Keratinocyte (primary cell): ENCODE measurements around the gene SYTL2.

Experiments
- CTCF ChIP-seq, 3 experiments: IDR thresholded peaks in 1 of 3; conservative IDR thresholded peaks in 1 of 3; optimal IDR thresholded peaks in 1 of 3; 2 replicates in 2 of 3; 3 replicates in 1 of 3; pipeline versions ENCODE3 to v1.5.1; 2011; ENCODE audit warnings: low read length in 3 of 3, mild to moderate bottlenecking in 3 of 3, moderate library complexity in 2 of 3, control low read depth in 1 of 3, inconsistent platforms in 1 of 3; ENCODE audit not compliant: insufficient read depth in 2 of 3; ENCODE audit errors: extremely low read depth in 1 of 3
- EZH2 ChIP-seq: IDR thresholded peaks from one replicate; pipeline ENCODE4 v1.6.1; 2012; ENCODE audit warnings: inconsistent platforms, mild to moderate bottlenecking, low read length, moderate library complexity

- TF ChIP-seq CTCF (optimal IDR thresholded peaks at IDR 0.05 in 1 of 3, IDR thresholded peaks at IDR 0.05 in 1 of 3, conservative IDR thresholded peaks at IDR 0.05 in 1 of 3; ENCODE audit: extremely low read depth in 1 of 3, insufficient read depth in 2 of 3, low read length in 3 of 3), result no peak
- TF ChIP-seq EZH2, result no peak
Measured at GRCh38 chr11:85779956-85780640, 30.8 kb downstream of the SYTL2 start.
